ENCODE measurements around the gene BMERB1. TPM values are rescaled to one million over a fixed set of nuclear protein-coding genes. Genes with fewer than 3 reads are reported as not detected.
"Not testable (repeated sequence)": the region's sequence is repeated elsewhere in the genome, so short reads cannot be mapped to it uniquely, and the experiment has no call there.

BMERB1 gene
- total and polyA plus RNA-seq, 8 donors: 4.6 to 99.5 (median 25.6) TPM

- Histone ChIP-seq H3K27me3 (no peaks in the 10 kb centered on the region), H3K4me3 (no peak overlapping the region), H3K4me1 (no peaks in the 10 kb centered on the region), H3K27ac (no peak overlapping the region), H3K9me3 (peaks cover 0 to 10% (median 3%) of the 10 kb centered on the region in 4 donors), H3K36me3 (peaks cover 0 to 5% (median 0%) of the 10 kb centered on the region in 4 donors)
- peak in 1 of 2 donors; percentile 14 for DNase-seq
- no peak for TF ChIP-seq POLR2AphosphoS5 (IDR thresholded peaks at IDR 0.05)
- intact Hi-C loops (cut with DNase I; ENCODE audit: low total_unique reads): no loop called here
- 65 to 92% (median 76%) methylated on average over 6 to 8 of the region's 8 CpGs for WGBS, 5 donors
Measured at GRCh38 chr16:15539197-15539596, 104.8 kb downstream of the BMERB1 start.

- 89 to 98% (median 91%) methylated on average over 7 of the region's 7 CpGs for WGBS, 5 donors
- no peaks in the 10 kb centered on the region for H3K36me3 ChIP-seq
- H3K9me3 ChIP-seq: peaks cover 0 to 10% (median 3%) of the 10 kb centered on the region in 4 donors
- intact Hi-C loops (cut with DNase I; ENCODE audit: low total_unique reads): no loop called here
- H3K4me3 ChIP-seq: no peak overlapping the region
- no peaks in the 10 kb centered on the region for H3K4me1 ChIP-seq
- H3K27ac ChIP-seq: no peak overlapping the region
- DNase-seq: no peak
- TF ChIP-seq CTCF (IDR thresholded peaks at IDR 0.05) (no peak), EP300 (IDR thresholded peaks at IDR 0.05) (no peak), POLR2AphosphoS5 (IDR thresholded peaks at IDR 0.05) (no peak), POLR2A (IDR thresholded peaks at IDR 0.05) (no peak)
- no peaks in the 10 kb centered on the region for H3K27me3 ChIP-seq
Measured at GRCh38 chr16:15542261-15542660, 107.9 kb downstream of the BMERB1 start.

DNA sequence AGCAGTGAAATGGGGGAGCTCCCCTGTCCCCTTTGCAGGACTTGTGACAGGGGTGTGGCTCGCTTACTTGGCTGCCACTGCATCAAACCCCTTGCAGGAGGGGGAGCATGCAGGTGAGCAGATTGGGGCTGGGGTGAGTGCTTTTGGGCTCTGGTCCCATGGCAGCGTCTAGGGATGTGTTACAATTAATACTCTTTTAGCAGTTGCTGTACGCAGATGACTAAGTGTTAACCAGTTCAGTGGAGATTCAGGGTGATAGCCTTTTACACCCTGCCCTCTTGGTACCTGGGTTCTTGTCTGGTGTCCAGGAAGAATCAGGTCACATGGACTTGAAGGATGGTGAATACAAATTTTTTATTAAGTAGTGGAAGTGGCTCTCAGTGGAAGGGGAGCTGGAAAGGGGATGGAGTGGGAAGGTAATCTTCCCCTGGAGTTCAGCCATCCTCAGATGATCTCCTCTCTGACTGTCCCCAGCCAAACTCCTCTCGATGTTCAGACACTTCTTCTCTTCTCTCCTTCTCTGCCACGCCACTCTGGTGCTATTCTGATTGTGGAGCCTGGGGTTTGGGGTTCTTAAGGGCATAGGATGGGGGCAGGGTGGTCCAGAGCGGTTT lies 108.5 kb downstream of the BMERB1 start:
- H3K9me3 ChIP-seq: peaks cover 0 to 10% (median 3%) of the 10 kb centered on the region in 4 donors
- intact Hi-C loops (cut with DNase I; ENCODE audit: low total_unique reads): no loop called here
- no peaks in the 10 kb centered on the region for H3K36me3 ChIP-seq
- H3K27me3 ChIP-seq: no peaks in the 10 kb centered on the region
- TF ChIP-seq CTCF (IDR thresholded peaks at IDR 0.05) (no peak), EP300 (IDR thresholded peaks at IDR 0.05) (no peak), POLR2AphosphoS5 (IDR thresholded peaks at IDR 0.05) (no peak), POLR2A (IDR thresholded peaks at IDR 0.05) (no peak)
- no peak for DNase-seq
- no peak overlapping the region for H3K4me3 ChIP-seq
- no peak overlapping the region for H3K27ac ChIP-seq
- H3K4me1 ChIP-seq: no peaks in the 10 kb centered on the region
- WGBS, 5 donors: 82 to 98% (median 90%) methylated on average over 6 of the region's 6 CpGs

DNA sequence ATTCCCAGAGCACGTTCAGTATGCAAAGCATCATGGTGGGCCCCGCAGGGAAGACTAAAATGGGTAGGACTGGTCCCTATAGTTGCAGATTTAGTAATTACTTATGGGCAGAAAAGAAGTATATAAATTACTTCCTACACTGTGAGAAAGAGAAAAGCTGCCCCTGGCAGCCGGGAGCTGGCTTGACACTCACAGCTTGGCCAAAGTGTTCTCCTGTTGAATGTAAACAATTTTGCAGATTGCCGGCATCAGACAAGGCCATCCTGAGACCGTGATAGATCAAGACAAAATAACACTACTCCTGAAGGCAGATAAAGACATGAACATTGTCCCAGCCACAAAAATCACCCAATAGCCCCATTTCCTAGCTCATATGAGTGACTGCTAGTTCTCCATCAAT lies 110.0 kb downstream of the BMERB1 start:
- H3K4me1 ChIP-seq: no peaks in the 10 kb centered on the region
- intact Hi-C loops (cut with DNase I; ENCODE audit: low total_unique reads): no loop called here
- no peak for TF ChIP-seq POLR2A (IDR thresholded peaks at IDR 0.05)
- TF ChIP-seq POLR2AphosphoS5 (IDR thresholded peaks at IDR 0.05): no peak
- no peak for TF ChIP-seq EP300 (IDR thresholded peaks at IDR 0.05)
- no peak for TF ChIP-seq CTCF (IDR thresholded peaks at IDR 0.05)
- H3K36me3 ChIP-seq: no peaks in the 10 kb centered on the region
- no peaks in the 10 kb centered on the region for H3K27me3 ChIP-seq
- no peak for DNase-seq
- 65 to 70% (median 68%) methylated on average over 5 of the region's 5 CpGs for WGBS, 5 donors
- H3K27ac ChIP-seq: no peak overlapping the region
- H3K4me3 ChIP-seq: no peak overlapping the region
- peaks cover 0 to 10% (median 3%) of the 10 kb centered on the region in 4 donors for H3K9me3 ChIP-seq

DNA sequence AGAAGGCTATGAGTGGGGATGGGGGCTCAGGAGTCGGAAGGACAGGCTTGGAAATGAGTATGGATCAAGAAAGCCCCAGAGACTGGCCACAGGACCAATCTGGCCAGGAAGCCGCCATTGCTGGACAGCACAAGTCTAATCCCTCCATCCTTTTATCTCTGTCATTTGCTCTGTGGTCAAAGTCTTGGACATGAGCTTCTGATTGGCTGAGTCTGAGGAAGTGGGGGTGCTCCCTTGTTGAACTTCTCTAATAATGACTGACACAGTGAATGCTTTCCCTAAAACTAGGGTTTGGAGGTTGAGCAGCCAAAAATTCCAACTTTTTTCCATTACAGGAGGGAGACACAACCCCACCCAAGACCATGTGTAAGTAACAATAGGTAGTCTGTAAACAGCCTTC lies 111.2 kb downstream of the BMERB1 start:
- intact Hi-C loops (cut with DNase I; ENCODE audit: low total_unique reads): no loop called here
- WGBS, 5 donors: 91 to 98% (median 98%) methylated on average over 2 of the region's 2 CpGs
- no peaks in the 10 kb centered on the region for H3K36me3 ChIP-seq

GRCh38 chr16:15547072-15547767 lies 112.8 kb downstream of the BMERB1 start:
- intact Hi-C loops (cut with DNase I; ENCODE audit: low total_unique reads); H3K27ac ChIP-seq; H3K4me3 ChIP-seq; H3K36me3 ChIP-seq; DNase-seq; H3K27me3 ChIP-seq: not testable (repeated sequence)
- WGBS, 5 donors: 87 to 95% (median 94%) methylated on average over 13 of the region's 13 CpGs
- Histone ChIP-seq H3K4me1 (peaks cover 0 to 12% (median 5%) of the 10 kb centered on the region in 4 donors), H3K9me3 (peaks cover 0 to 10% (median 3%) of the 10 kb centered on the region in 4 donors)

More for the DNA sequence above, 111.2 kb downstream of the BMERB1 start:
- H3K4me1 ChIP-seq: peaks cover 0 to 4% (median 2%) of the 10 kb centered on the region in 4 donors
- peaks cover 0 to 10% (median 3%) of the 10 kb centered on the region in 4 donors for H3K9me3 ChIP-seq
- no peak overlapping the region for H3K27ac ChIP-seq
- TF ChIP-seq CTCF (IDR thresholded peaks at IDR 0.05) (no peak), EP300 (IDR thresholded peaks at IDR 0.05) (no peak), POLR2AphosphoS5 (IDR thresholded peaks at IDR 0.05) (no peak)
- no peaks in the 10 kb centered on the region for H3K27me3 ChIP-seq
- no peak overlapping the region for H3K4me3 ChIP-seq
- DNase-seq: no peak
